Type B pancreatic cell (in vitro differentiated cells): ENCODE data around the gene NLGN3. TPM values are rescaled to one million over a fixed set of nuclear protein-coding genes. Genes with fewer than 3 reads are reported as not detected.

Source experiments
- DNase-seq: peaks from one replicate; pipeline ENCODE4 v3.0.0; 2021; ENCODE audit warnings: mixed read lengths; ENCODE audit not compliant: unreplicated experiment; ENCODE audit errors: extremely low spot score
- H3K27ac Mint-ChIP-seq: 2 replicates; pipeline ENCODE4 v1.8.0; 2021; ENCODE audit warnings: mild to moderate bottlenecking, mixed read lengths
- H3K27me3 Mint-ChIP-seq: 2 replicates; pipeline ENCODE4 v1.8.0; 2021; ENCODE audit warnings: mixed read lengths
- H3K36me3 Mint-ChIP-seq: 2 replicates; pipeline ENCODE4 v1.8.0; 2021; ENCODE audit warnings: mixed read lengths
- H3K4me1 Mint-ChIP-seq: one replicate; pipeline ENCODE4 v1.8.0; 2021; ENCODE audit warnings: mixed read lengths; ENCODE audit not compliant: unreplicated experiment
- H3K4me3 Mint-ChIP-seq: 2 replicates; pipeline ENCODE4 v1.8.0; 2021; ENCODE audit warnings: mild to moderate bottlenecking, mixed read lengths
- H3K9me3 Mint-ChIP-seq: 2 replicates; pipeline ENCODE4 v1.8.0; 2021; ENCODE audit warnings: mixed read lengths
- total RNA-seq: library from RNA; stranded (reverse); gene quantifications from 2 replicates; pipeline ENCODE4 v1.2.1, GENCODE V29; 2021; ENCODE audit warnings: low replicate concordance
- TF ChIP-seq, protein P1 (sequence below): fragments of 200-600 bp; sonication (generic); conservative IDR thresholded peaks from 2 replicates; pipeline ENCODE4 v1.5.0; 2021; ENCODE audit warnings: antibody characterized with exemption, mild to moderate bottlenecking

The NLGN3 gene
- total RNA-seq, 1 donor from 2014 or later = 17.9 TPM

DNA sequence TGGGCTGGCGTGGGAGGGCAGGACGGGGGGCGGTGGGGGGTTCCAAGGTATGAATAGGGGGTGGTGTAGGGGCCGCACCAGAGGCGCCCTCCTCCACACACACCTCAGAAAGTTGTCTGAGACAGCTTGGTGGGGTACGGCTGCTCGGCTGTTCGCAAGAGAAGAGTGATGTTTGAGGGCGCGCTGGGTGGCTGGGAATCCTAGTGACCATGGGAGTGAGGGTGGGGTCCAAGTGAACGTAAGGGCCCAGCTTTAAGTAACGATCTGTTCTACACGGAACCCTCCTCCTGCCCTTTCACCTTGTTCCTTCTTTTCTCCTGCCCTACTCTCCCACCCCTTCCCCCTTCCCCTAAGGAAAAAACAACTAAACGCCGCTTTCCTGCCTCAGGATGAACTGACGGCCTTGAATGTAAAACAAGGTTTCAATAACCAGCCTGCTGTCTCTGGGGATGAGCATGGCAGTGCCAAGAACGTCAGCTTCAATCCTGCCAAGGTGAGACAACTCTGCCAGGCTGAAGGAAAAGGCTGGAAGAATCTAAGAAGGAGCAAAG lies 25.6 kb upstream of the NLGN3 start:
- Mint-ChIP-seq H3K27ac (no peak overlapping the region), H3K36me3 (peaks cover 3% of the 10 kb centered on the region), H3K4me1 (no peaks in the 10 kb centered on the region), H3K27me3 (no peaks in the 10 kb centered on the region), H3K9me3 (no peaks in the 10 kb centered on the region), H3K4me3 (peak overlapping the region; percentile 87)
- DNase-seq = no peak
- TF ChIP-seq, protein P1, sequence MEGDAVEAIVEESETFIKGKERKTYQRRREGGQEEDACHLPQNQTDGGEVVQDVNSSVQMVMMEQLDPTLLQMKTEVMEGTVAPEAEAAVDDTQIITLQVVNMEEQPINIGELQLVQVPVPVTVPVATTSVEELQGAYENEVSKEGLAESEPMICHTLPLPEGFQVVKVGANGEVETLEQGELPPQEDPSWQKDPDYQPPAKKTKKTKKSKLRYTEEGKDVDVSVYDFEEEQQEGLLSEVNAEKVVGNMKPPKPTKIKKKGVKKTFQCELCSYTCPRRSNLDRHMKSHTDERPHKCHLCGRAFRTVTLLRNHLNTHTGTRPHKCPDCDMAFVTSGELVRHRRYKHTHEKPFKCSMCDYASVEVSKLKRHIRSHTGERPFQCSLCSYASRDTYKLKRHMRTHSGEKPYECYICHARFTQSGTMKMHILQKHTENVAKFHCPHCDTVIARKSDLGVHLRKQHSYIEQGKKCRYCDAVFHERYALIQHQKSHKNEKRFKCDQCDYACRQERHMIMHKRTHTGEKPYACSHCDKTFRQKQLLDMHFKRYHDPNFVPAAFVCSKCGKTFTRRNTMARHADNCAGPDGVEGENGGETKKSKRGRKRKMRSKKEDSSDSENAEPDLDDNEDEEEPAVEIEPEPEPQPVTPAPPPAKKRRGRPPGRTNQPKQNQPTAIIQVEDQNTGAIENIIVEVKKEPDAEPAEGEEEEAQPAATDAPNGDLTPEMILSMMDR = no peak

GRCh38 chrX:71128166-71128833 lies 16.3 kb upstream of the NLGN3 start:
- no peak for DNase-seq
- H3K4me3 Mint-ChIP-seq = no peak overlapping the region
- TF ChIP-seq, protein P1 = no peak
- no peaks in the 10 kb centered on the region for H3K27me3 Mint-ChIP-seq
- H3K4me1 Mint-ChIP-seq = peaks cover 5% of the 10 kb centered on the region
- H3K27ac Mint-ChIP-seq = no peak overlapping the region
- H3K9me3 Mint-ChIP-seq = no peaks in the 10 kb centered on the region
- H3K36me3 Mint-ChIP-seq = peaks cover 17% of the 10 kb centered on the region

GRCh38 chrX:71128915-71129765 lies 15.5 kb upstream of the NLGN3 start:
- Mint-ChIP-seq H3K4me1 (peaks cover 5% of the 10 kb centered on the region), H3K9me3 (no peaks in the 10 kb centered on the region), H3K36me3 (peaks cover 17% of the 10 kb centered on the region), H3K27me3 (no peaks in the 10 kb centered on the region), H3K27ac (peak overlapping the region; percentile 3), H3K4me3 (no peak overlapping the region)
- TF ChIP-seq, protein P1 = peak; percentile 82
- peak; percentile 76 for DNase-seq

DNA sequence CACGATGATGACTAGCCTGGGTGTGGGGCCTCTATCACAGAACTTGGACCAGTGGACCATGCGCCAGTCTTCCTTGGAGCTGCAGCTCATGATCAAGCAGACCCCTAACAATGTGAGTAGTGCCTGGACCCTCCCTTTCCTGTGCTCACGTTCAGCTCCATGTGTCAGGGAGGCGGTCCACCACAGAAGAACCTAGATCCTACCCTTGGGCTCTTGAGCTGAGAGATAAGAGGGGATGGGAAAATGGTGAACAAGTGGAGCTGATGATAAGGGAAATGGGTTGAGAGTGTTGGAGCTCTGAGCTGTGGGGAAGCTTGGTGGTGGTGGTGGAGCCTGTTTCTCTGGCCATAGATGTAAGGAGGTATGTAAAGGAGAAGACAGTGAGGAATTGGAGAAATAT lies 13.1 kb upstream of the NLGN3 start:
- H3K27me3 Mint-ChIP-seq = no peaks in the 10 kb centered on the region
- no peak overlapping the region for H3K27ac Mint-ChIP-seq
- H3K4me1 Mint-ChIP-seq = peaks cover 5% of the 10 kb centered on the region
- no peak overlapping the region for H3K4me3 Mint-ChIP-seq
- peaks cover 23% of the 10 kb centered on the region for H3K36me3 Mint-ChIP-seq
- no peak for DNase-seq
- no peaks in the 10 kb centered on the region for H3K9me3 Mint-ChIP-seq
- TF ChIP-seq, protein P1 = no peak

GRCh38 chrX:71140440-71140839 lies 4.2 kb upstream of the NLGN3 start:
- TF ChIP-seq, protein P1 = no peak
- DNase-seq = no peak
- H3K36me3 Mint-ChIP-seq = peaks cover 15% of the 10 kb centered on the region
- H3K4me3 Mint-ChIP-seq = no peak overlapping the region
- no peaks in the 10 kb centered on the region for H3K9me3 Mint-ChIP-seq
- H3K27ac Mint-ChIP-seq = no peak overlapping the region
- no peaks in the 10 kb centered on the region for H3K4me1 Mint-ChIP-seq
- H3K27me3 Mint-ChIP-seq = no peaks in the 10 kb centered on the region
